Endodermal cell (in vitro differentiated cells): ENCODE measurements around the gene SRSF2. TPM values are rescaled to one million over a fixed set of nuclear protein-coding genes. Genes with fewer than 3 reads are reported as not detected.

Source experiments
- DNase-seq: peaks from one replicate; pipeline ENCODE4 v3.0.0-alpha.2; 2017
- H3K27ac ChIP-seq: 2 replicates; pipeline ENCODE4 v1.5.1; 2013; ENCODE audit warnings: mild to moderate bottlenecking, low read depth, low read length, moderate library complexity
- H3K27me3 ChIP-seq: 2 replicates; pipeline ENCODE4 v1.6.1; 2013; ENCODE audit warnings: mild to moderate bottlenecking, low read length, moderate library complexity; ENCODE audit not compliant: insufficient read depth, control insufficient read depth, poor library complexity, severe bottlenecking
- H3K36me3 ChIP-seq: 2 replicates; pipeline ENCODE4 v1.7.0; 2013; ENCODE audit warnings: mild to moderate bottlenecking, low read length, moderate library complexity; ENCODE audit not compliant: control insufficient read depth, insufficient read depth
- H3K4me1 ChIP-seq: one replicate; pipeline ENCODE4 v1.7.0; 2013; ENCODE audit warnings: low read length; ENCODE audit not compliant: control insufficient read depth, insufficient read depth
- H3K4me3 ChIP-seq: 2 replicates; pipeline ENCODE4 v1.5.1; 2013; ENCODE audit warnings: mild to moderate bottlenecking, low read length, moderate library complexity
- H3K9ac ChIP-seq: 2 replicates; pipeline ENCODE4 v1.6.1; 2013; ENCODE audit warnings: mild to moderate bottlenecking, low read length, moderate library complexity; ENCODE audit not compliant: poor library complexity, severe bottlenecking; ENCODE audit errors: extremely low read depth
- H3K9me3 ChIP-seq: 2 replicates; pipeline ENCODE4 v1.6.1; 2013; ENCODE audit warnings: mild to moderate bottlenecking, low read length, moderate library complexity; ENCODE audit not compliant: control insufficient read depth
- H3K27ac Mint-ChIP-seq: 2 replicates; pipeline ENCODE4 v1.8.0; 2020; ENCODE audit warnings: mixed read lengths
- H3K27me3 Mint-ChIP-seq: 2 replicates; pipeline ENCODE4 v1.8.0; 2021; ENCODE audit warnings: mild to moderate bottlenecking, mixed read lengths; ENCODE audit not compliant: insufficient read depth
- H3K36me3 Mint-ChIP-seq: 2 replicates; pipeline ENCODE4 v1.8.0; 2020; ENCODE audit warnings: low read depth, mixed read lengths
- H3K4me1 Mint-ChIP-seq: 2 replicates; pipeline ENCODE4 v1.8.0; 2020; ENCODE audit warnings: mixed read lengths
- H3K4me3 Mint-ChIP-seq: 2 replicates; pipeline ENCODE4 v1.8.0; 2020; ENCODE audit warnings: mild to moderate bottlenecking, moderate library complexity, mixed read lengths
- H3K9me3 Mint-ChIP-seq: 2 replicates; pipeline ENCODE4 v1.8.0; 2020; ENCODE audit warnings: mild to moderate bottlenecking, mixed read lengths
- WGBS, 2 experiments: methylation state at CpG; one replicate each; pipeline versions ENCODE4 v1.1.5 to v1.1.7; 2013; ENCODE audit warnings: missing lambda C conversion rate in 2 of 2, mixed read lengths in 1 of 2; ENCODE audit not compliant: insufficient coverage in 1 of 2, insufficient read length in 1 of 2; 5-methylcytosine and 5-hydroxymethylcytosine counted together
- total RNA-seq, 2 donors: library from RNA; stranded (reverse); fragmentation: NEBNext Ultra II Directional in 1 of 2; extraction: Animal tissue kit (Norgen Biotek cat#: 25700) in 1 of 2; gene quantifications; 2 replicates in 1 of 2; 3 replicates in 1 of 2; pipeline ENCODE4 v1.2.1, GENCODE V29; 2021
- TF ChIP-seq, protein P1 (sequence below): fragments of 200-600 bp; sonication (generic); conservative IDR thresholded peaks from 2 replicates; pipeline ENCODE4 v1.5.0; 2021; ENCODE audit warnings: antibody characterized with exemption, mild to moderate bottlenecking

Gene SRSF2
- total RNA-seq, 2 donors from 2014 or later, result 255 to 307 TPM

GRCh38 chr17:76709077-76709950, 27.8 kb downstream of the SRSF2 start:
- Histone ChIP-seq H3K9ac (peak overlapping the region; percentile 64), H3K4me3 (peak overlapping the region; percentile 92), H3K4me1 (peaks cover 19% of the 10 kb centered on the region), H3K9me3 (peaks cover 4% of the 10 kb centered on the region), H3K36me3 (peaks cover 12% of the 10 kb centered on the region), H3K27ac (peak overlapping the region; percentile 41), H3K27me3 (no peaks in the 10 kb centered on the region)
- Mint-ChIP-seq H3K27me3 (peaks cover 7% of the 10 kb centered on the region), H3K36me3 (peaks cover 4% of the 10 kb centered on the region), H3K9me3 (no peaks in the 10 kb centered on the region), H3K27ac (peak overlapping the region; percentile 87), H3K4me1 (peaks cover 31% of the 10 kb centered on the region), H3K4me3 (peak overlapping the region; percentile 70)
- 25 to 26% methylated on average over 19 to 29 of the region's 29 CpGs for WGBS, 2 experiments
- peak; percentile 92 for DNase-seq
- TF ChIP-seq, protein P1, sequence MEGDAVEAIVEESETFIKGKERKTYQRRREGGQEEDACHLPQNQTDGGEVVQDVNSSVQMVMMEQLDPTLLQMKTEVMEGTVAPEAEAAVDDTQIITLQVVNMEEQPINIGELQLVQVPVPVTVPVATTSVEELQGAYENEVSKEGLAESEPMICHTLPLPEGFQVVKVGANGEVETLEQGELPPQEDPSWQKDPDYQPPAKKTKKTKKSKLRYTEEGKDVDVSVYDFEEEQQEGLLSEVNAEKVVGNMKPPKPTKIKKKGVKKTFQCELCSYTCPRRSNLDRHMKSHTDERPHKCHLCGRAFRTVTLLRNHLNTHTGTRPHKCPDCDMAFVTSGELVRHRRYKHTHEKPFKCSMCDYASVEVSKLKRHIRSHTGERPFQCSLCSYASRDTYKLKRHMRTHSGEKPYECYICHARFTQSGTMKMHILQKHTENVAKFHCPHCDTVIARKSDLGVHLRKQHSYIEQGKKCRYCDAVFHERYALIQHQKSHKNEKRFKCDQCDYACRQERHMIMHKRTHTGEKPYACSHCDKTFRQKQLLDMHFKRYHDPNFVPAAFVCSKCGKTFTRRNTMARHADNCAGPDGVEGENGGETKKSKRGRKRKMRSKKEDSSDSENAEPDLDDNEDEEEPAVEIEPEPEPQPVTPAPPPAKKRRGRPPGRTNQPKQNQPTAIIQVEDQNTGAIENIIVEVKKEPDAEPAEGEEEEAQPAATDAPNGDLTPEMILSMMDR, result no peak

- TF ChIP-seq, protein P1, result peak; percentile 91
- Mint-ChIP-seq H3K9me3 (no peaks in the 10 kb centered on the region), H3K4me3 (peak overlapping the region; percentile 70), H3K36me3 (peaks cover 4% of the 10 kb centered on the region), H3K27me3 (peaks cover 7% of the 10 kb centered on the region), H3K27ac (peak overlapping the region; percentile 83), H3K4me1 (peaks cover 31% of the 10 kb centered on the region)
- H3K9me3 ChIP-seq, result peaks cover 4% of the 10 kb centered on the region
- WGBS, 2 experiments, result 18 to 22% methylated on average over 4 to 14 of the region's 14 CpGs
- peaks cover 19% of the 10 kb centered on the region for H3K4me1 ChIP-seq
- peak overlapping the region; percentile 92 for H3K4me3 ChIP-seq
- DNase-seq, result peak; percentile 97
- H3K36me3 ChIP-seq, result peaks cover 4% of the 10 kb centered on the region
- peak overlapping the region; percentile 77 for H3K27ac ChIP-seq
- no peak overlapping the region for H3K9ac ChIP-seq
- no peaks in the 10 kb centered on the region for H3K27me3 ChIP-seq
Measured at GRCh38 chr17:76707985-76708807, 28.9 kb downstream of the SRSF2 start.

DNA sequence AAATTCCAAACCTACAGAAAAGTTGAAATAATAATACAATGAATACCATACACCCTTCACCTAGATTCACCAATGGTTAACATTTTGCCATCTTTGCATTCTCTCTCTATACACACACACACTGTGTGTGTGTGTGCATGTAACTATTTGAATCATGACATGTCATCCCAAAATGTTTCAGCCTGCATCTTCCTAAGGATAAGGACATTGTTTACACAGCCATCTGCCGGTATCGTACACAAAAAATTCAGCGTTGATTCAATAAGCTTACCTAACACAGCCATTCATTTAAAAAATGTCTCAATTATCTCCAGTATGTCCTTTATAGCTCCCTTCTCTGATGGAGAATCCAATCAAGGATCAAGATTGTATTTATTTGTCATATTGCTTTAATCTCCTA, 30.3 kb downstream of the SRSF2 start:
- Mint-ChIP-seq H3K27me3 (peaks cover 7% of the 10 kb centered on the region), H3K9me3 (no peaks in the 10 kb centered on the region), H3K27ac (no peak overlapping the region), H3K4me3 (no peak overlapping the region), H3K36me3 (peaks cover 2% of the 10 kb centered on the region), H3K4me1 (peaks cover 34% of the 10 kb centered on the region)
- Histone ChIP-seq H3K4me3 (no peak overlapping the region), H3K27ac (no peak overlapping the region), H3K36me3 (no peaks in the 10 kb centered on the region), H3K4me1 (peaks cover 19% of the 10 kb centered on the region), H3K9me3 (peaks cover 4% of the 10 kb centered on the region), H3K9ac (no peak overlapping the region), H3K27me3 (no peaks in the 10 kb centered on the region)
- no peak for DNase-seq
- WGBS, 2 experiments, result 94 to 99% methylated on average over 3 of the region's 3 CpGs
- TF ChIP-seq, protein P1, result no peak
